Testis (tissue), 2 donors: ENCODE measurements around the gene MSRB1.

Experiments used
- POLR2A ChIP-seq: fragments of 450-650 bp; IDR thresholded peaks from one replicate; pipeline ENCODE4 v1.6.1; 2017; ENCODE audit warnings: antibody characterized with exemption, mild to moderate bottlenecking, moderate library complexity
- TF ChIP-seq, protein P1 (sequence below), 3 experiments: fragments of 450-650 bp in 2 of 3; fragments of 200-600 bp in 1 of 3; sonication (generic) in 1 of 3; IDR thresholded peaks; one replicate each; pipeline ENCODE4 v1.5.1; 2016 to 2019; ENCODE audit warnings: antibody characterized with exemption in 3 of 3, mild to moderate bottlenecking in 2 of 3, moderate library complexity in 1 of 3

DNA sequence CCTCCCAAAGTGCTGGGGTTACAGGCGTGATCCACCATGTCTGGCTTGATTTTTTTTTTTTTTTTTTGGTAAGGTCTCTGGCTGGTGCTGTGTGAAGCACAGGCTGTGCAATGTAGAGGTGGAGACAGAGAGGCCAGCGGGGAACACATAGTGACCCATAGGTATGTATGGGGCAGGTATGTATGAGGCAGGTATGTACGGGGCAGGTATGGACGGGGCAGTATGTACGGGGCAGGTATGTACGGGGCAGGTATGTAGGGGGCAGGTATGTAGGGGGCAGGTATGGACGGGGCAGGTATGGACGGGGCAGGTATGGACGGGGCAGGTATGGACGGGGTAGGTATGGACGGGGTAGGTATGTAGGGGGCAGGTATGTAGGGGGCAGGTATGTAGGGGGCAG is 6.5 kb upstream of the MSRB1 start:
- TF ChIP-seq, protein P1, sequence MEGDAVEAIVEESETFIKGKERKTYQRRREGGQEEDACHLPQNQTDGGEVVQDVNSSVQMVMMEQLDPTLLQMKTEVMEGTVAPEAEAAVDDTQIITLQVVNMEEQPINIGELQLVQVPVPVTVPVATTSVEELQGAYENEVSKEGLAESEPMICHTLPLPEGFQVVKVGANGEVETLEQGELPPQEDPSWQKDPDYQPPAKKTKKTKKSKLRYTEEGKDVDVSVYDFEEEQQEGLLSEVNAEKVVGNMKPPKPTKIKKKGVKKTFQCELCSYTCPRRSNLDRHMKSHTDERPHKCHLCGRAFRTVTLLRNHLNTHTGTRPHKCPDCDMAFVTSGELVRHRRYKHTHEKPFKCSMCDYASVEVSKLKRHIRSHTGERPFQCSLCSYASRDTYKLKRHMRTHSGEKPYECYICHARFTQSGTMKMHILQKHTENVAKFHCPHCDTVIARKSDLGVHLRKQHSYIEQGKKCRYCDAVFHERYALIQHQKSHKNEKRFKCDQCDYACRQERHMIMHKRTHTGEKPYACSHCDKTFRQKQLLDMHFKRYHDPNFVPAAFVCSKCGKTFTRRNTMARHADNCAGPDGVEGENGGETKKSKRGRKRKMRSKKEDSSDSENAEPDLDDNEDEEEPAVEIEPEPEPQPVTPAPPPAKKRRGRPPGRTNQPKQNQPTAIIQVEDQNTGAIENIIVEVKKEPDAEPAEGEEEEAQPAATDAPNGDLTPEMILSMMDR (IDR thresholded peaks at IDR 0.05), result no peak
- no peak for TF ChIP-seq POLR2A
